HFF-Myc (cell line): ENCODE results near the gene RTBDN.

Experiments used
- DNase-seq: peaks from one replicate; pipeline ENCODE4 v3.0.0-alpha.2; 2011; ENCODE audit warnings: low read depth; ENCODE audit errors: extremely low read depth
- H3K4me3 ChIP-seq: replicated peaks from 2 replicates; pipeline ENCODE4 v1.5.1; 2011; ENCODE audit warnings: low read depth, mild to moderate bottlenecking, control low read depth, low read length
- CTCF ChIP-seq: IDR thresholded peaks from 2 replicates; pipeline ENCODE4 v1.5.1; 2012; ENCODE audit warnings: mild to moderate bottlenecking, low read depth, low read length, control low read depth; ENCODE audit errors: missing control alignments

RTBDN gene

DNA sequence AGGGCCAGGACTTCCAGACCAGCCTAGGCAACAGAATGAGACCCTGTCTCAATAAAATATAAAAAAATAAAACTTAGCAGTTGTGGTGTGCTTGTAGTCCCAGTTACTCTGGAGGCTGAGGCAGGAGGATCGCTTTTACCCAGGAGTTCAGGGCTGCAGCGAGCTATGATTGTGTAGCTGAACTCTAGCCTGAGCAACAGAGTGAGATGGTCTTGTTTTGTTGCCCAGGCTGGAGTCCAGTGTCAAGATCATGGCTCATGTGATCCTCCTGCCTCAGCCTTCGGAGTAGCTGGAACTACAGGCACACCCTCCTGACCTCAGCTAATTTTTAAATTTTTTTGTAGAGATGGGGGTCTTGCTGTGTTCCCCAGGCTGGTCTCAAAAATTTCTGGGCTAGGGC, 47.4 kb downstream of the RTBDN start:
- no peak for TF ChIP-seq CTCF
- no peak overlapping the region for H3K4me3 ChIP-seq
- DNase-seq = no peak

GRCh38 chr19:12786141-12786870, 48.1 kb downstream of the RTBDN start:
- no peak overlapping the region for H3K4me3 ChIP-seq
- TF ChIP-seq CTCF = no peak
- no peak for DNase-seq

DNA sequence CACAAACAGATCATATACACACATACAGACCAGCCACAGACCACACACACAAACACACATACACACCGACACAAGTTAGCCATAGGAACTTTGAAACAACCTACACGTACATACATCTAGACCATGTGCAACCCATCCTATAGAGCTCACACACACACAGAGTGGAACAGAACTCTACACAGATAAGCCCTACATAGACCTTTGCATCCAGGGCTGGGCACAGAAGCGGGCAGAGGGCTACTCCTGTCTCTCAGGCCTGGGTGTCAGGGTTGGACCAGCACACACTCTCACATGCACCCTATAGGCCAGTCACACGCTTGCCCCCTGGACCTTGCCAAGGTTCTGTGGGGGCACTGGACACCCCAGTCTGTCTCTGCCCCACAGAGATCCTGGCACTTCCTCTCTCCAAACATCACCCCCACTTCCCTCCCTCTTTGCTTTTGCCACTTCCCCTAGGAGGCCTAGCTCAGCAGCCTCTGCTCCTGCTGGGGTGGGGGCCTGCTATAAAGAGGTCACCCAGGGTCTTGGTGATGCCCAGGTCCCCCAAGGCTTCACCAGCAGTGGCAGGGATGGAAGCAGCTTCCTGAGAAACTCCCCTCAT, 48.8 kb downstream of the RTBDN start:
- TF ChIP-seq CTCF = no peak

GRCh38 chr19:12784871-12785430, 49.4 kb downstream of the RTBDN start:
- no peak for DNase-seq
- H3K4me3 ChIP-seq = no peak overlapping the region
- no peak for TF ChIP-seq CTCF

More for the DNA sequence above, 48.8 kb downstream of the RTBDN start:
- no peak overlapping the region for H3K4me3 ChIP-seq
- no peak for DNase-seq

DNA sequence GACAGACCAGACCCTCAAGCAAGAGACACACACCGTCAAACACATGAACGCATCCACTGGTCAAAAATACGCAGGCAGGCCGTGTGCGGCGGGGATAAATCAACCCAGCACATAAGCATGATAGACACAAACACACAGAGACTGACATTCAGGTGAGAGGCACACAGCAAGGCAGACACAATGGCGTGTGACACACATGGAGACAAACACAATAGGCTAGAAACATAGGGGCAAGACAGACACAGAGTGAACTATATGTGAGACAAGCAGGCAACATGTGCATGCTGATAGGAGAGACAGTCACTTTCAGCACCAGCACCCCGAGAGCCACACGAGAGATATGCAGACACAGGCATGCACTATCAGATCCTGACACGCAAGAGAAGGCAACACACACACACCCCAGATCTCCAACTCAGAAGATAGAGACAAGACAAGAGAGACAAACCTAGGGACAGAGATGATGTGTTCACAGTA, 49.9 kb downstream of the RTBDN start:
- no peak overlapping the region for H3K4me3 ChIP-seq
- no peak for DNase-seq
- TF ChIP-seq CTCF = no peak

DNA sequence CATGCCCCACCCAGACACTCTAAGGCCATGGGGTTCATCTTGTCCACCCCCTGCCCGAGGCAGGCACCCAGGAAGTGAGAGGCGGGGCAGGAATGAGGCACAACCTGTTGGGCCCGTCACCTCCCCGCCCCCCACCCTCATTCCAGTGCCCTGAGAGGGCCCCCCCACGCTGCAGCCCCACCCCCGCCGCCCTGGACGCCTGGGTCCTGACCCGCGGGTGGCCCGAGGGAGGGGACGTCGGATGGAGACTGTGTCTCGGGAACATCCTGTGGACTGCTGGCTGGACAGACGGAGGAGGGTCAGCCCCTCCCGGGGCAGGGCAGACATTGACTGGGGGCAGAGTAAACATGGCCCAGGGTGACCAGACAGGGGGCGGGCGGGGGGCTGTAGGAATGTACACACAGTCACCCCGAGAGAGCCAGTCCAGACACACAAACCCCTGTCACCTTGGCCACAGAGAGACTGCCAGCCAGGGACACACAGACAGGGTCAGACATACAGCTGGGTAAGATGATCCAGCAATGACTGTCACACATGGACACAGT, 50.5 kb downstream of the RTBDN start:
- H3K4me3 ChIP-seq = no peak overlapping the region
- no peak for DNase-seq
- no peak for TF ChIP-seq CTCF
